Muscle of back (tissue), 11 donors: ENCODE data around the gene ALX4. TPM values are rescaled to one million over a fixed set of nuclear protein-coding genes. Genes with fewer than 3 reads are reported as not detected.
A peak's percentile ranks its signal among the peaks of the same experiment; 100 is the strongest.

Experiments used
- DNase-seq, 3 donors: peaks; one replicate each; pipeline versions ENCODE4 v3.0.0 to v3.0.0-alpha.2; 2013
- polyA plus RNA-seq, 10 donors: library from polyadenylated mRNA; unstranded; fragments of 120-200 nt; gene quantifications; one replicate each; pipeline ENCODE4 v1.2.1, GENCODE V29; 2013; ENCODE audit not compliant: insufficient read length in 10 of 10

ALX4 gene
- polyA plus RNA-seq, 10 donors = 1.3 to 3.4 (median 2.2) TPM

DNA sequence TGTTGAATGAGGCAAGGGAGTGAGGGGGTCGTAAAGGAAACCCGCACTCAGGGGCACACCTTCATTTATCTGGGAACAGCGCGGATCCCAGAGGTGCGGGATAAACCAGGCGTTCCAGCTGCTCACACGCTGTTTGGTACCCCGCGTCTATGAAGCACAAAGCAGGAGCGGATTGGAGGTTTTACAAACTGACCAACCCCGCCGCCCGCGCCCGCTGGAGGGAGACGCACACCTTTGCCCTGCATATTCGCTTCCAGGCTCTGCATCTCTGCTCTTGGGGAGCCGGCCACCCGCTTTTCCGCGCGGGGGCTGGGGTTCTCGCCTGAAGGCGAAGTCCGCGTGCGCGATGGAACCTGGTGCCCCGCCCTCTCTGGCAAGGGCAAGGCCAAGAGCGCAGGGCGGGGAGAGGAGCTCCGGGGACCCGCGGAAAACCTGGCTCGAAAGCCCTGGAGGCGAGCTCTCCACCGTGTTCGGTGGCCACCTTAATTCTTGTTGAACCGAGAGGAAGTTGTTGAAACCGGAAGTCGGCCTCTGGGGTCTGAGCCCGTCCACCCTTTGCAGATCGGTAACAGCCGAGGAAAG, 6.8 kb upstream of the ALX4 start:
- DNase-seq = peak in 1 of 3 donors; percentile 65

- DNase-seq = peak in 1 of 3 donors; percentile 71
Measured at GRCh38 chr11:44315947-44316658, 6.2 kb upstream of the ALX4 start.

GRCh38 chr11:44314733-44315132, 4.8 kb upstream of the ALX4 start:
- no peak for DNase-seq

GRCh38 chr11:44313761-44314489, 4.0 kb upstream of the ALX4 start:
- peak in 1 of 3 donors; percentile 65 for DNase-seq

- DNase-seq = no peak
Measured at GRCh38 chr11:44312876-44313275, 2.9 kb upstream of the ALX4 start.

DNA sequence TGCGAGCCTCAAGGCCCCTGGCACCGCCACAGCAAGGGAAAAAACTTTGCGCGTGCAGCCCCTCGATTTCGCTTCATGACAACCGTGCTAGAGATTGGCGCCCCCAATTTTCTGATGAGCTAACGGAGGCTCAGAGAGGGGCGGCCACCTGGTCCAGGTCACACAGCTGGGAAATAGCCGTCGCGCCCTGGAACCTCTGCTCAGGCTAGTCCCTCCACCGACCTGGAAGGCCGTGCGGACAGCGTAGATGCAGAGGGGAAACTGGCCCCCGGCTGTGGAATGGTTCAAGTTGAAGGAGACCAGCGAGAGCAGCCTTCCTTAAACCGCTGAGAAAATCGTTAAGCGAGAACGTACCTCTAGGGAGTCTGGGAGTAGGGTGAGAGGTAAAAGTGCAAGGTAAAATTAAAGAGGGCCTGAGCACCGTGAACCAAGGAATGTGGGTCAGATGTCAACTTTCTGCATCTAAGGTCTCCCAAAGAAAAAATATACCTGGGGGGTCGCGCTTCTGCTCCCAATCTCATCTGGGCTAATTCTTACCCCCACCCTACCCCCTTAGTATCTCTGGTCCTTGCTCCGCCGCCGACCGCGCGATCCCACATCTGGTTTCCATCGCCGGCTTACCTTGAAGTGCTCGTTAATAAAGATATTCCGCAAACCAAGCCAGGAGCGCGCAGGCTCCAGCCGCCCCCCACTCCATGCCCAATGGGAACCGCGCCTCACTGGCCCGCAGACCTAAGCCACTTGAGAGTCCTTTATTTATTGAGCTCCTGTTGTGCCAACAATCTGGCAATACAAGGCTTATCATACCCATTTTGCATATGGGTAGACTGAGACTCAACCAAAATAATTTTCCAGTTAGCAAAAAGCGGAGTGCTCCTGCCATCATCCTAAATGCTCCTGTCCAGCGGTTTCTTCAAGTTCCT, 1.7 kb upstream of the ALX4 start:
- no peak for DNase-seq

DNA sequence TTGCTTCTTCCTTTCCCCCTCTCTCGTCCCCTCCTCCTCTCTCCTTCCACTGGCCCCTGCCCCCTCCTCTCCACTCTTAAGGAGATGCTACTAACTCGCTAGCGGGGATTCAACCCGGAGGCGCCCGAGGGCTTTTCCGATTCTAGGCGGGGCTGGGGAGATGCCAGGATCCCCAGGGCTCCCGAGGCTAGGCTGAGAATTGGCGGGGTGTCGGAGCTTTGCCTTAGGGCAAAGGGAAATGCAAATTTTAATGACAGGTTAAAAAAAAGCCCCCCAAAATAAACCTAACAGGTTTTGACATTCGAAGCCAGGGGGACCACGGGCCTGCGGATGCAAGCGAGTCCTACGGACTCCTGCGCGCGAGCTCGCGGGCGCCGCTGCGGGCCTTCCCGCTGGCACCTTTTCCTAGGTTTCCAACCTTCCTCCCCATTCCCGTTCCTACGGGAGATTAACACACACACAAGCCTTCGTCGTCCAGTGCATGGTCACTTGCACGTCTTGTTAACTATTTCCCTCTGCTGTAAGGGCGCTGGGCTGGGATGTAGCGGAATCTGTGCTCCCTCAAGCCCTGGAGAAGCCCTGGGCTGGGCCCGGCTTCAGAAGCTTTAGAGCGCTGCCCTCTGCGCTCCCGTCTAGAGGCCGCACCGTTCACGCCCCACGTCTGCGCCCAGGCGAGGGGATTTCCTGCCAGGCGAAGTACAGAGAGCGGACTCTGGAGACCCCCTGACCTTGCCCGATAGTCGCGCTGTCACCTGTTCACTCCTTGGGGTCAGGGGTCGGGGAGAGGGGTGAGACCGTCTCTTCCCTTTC, 729 bp upstream of the ALX4 start:
- peak in 1 of 3 donors; percentile 70 for DNase-seq

DNA sequence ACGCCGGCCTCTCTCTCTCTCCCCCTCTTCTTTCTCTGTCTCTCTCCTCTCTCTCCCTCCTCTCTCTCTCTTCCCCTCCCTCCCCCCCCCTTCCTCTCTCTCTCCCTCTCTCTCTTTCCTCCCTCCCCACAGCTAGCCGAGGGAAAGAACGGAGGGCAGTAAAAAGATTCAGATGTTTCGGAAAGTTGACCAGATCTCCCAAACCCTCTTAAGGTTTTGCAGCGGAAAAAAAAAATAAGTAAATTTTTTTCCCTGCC, 195 bp upstream of the ALX4 start:
- no peak for DNase-seq

DNA sequence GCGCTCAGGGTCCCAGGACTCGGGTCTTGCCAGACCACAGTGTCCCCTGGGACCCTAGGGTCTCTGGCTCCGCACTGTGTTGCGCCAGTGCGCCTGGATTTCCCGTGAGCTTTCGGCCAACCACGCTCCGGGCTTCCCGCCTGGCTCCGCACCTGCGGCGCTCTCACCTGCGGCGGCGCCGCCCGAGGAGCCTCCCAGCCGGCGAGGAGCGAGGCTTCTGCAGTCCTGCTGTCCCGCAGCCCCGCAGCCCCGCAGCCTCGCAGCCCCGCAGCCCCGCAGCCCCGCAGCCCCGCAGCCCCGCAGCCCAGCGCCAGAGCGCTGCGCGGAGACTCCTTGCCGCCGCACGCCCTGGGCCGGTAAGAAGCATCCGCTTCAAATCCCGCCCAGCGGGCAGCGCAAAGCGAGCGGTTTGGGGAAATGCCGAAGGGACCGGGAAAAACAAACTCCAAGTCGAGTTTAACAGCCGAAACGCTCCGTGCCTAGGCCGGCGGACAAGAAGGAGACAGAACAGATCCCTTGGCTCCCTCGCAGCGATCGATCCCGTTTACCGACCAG, 939 bp downstream of the ALX4 start:
- peak in 1 of 3 donors; percentile 72 for DNase-seq

DNA sequence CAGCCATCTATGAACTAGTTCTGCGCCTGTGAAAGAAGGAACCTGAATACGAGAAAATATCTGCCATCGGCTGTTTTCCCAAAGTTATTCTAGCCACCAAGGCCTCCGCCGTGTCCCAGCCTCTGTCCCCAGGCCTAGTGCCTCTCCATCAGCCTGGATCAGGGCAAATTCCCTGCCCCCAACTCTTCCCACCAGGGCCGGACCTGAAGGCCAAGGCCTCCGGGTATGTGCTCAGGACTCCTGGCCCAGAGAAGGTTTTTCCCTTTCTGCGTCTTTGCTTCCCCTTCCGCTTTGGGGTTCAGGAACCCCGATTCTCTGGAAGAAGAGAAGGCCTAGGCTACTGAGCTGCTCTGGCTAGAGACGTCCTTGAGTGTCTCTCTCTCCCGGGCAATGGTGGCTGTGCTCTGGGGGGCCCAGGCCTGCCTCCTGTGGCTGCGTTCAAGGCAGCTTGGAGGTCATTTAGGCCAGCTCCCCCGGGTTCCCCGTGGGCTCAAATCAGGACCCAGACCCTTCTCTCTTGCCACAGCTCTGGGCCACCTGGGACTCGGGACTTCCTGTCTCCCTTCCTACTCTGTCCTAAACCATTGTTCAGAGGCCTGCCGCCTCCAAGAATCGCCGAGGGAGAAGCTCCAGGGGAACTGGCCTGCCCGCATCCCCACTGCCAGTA, 1.6 kb downstream of the ALX4 start:
- DNase-seq = no peak

DNA sequence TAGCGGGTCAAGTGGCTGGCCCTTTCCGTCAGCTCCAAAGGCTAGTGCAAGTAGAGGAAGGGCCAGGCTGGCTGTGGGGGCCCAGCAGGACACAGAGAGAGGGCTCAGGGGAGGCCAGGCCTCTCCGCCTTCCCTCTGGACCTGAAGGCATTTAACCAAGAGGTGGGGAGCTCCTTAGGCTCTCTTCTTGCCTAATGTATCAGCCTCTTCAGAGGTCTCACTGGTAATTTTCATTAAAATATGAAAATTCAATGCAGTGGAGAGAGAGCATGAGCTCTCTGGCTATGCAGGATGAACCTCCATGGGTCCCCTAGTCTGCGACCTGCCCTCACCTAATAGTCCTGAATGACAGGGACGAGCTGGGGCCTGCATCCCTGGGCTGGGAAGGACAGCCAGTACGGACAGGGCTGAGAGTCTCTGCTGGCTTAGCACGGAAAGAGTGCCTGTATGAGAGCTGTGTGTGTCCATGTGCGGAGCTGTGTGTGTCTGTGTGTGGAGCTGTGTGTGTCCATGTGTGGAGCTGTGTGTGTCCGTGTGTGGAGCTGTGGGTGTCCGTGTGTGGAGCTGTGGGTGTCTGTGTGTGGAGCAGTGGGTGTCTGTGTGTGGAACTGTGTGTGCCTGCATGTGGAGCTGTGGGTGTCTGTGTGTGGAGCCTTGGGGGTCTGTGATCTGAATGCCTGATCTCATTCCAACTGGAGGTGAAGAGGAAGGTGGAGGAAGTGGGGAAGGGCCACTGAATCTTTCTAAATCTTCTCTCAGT, 2.4 kb downstream of the ALX4 start:
- DNase-seq = no peak

DNA sequence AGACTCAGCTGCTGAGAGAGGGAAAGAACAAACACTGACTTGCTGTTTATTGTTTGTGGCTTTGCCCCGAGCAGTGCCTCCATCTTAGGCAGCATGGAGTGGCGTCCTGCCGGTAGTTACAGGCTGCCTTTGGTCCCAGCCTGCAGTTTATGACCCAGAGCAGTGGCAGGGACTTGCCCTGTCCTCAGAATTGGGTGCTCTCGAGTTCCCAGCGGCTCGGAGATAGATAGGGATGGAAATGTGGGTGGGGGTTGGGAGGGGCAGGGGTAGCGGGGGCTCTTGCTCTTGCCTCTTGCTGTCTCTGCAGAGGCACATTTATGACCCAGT, 3.1 kb downstream of the ALX4 start:
- no peak for DNase-seq

GRCh38 chr11:44306052-44306917, 3.7 kb downstream of the ALX4 start:
- DNase-seq = no peak

DNA sequence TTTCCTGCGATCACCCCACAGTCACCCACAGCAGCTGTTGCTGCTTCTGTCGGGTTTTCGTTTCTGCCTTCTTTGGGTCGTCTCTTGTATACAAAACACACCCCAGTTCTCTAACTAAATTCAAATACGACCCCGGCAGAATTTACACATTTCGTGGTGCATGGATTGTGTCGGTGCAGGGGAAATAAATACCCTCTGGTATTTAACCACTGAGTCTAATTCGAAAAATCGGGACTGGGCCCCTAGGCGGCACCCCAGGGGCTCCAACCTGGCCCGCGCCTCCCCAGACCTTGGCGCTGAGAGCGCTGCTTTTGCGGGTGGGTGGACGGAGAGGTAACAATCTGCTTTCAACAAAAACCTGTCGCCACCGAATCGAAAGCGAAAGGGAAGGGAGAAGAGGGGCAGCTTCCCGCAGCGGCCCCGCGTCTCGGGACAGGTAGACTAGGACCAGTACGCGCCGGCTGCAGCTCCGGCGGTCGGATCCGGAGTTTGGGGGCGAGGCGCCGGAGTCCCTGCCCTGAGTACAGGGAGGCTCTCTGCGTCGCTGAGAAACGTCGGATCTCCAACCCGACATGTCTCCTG, 4.4 kb downstream of the ALX4 start:
- peak in 1 of 3 donors; percentile 70 for DNase-seq

GRCh38 chr11:44305026-44305469, 4.9 kb downstream of the ALX4 start:
- DNase-seq = no peak

DNA sequence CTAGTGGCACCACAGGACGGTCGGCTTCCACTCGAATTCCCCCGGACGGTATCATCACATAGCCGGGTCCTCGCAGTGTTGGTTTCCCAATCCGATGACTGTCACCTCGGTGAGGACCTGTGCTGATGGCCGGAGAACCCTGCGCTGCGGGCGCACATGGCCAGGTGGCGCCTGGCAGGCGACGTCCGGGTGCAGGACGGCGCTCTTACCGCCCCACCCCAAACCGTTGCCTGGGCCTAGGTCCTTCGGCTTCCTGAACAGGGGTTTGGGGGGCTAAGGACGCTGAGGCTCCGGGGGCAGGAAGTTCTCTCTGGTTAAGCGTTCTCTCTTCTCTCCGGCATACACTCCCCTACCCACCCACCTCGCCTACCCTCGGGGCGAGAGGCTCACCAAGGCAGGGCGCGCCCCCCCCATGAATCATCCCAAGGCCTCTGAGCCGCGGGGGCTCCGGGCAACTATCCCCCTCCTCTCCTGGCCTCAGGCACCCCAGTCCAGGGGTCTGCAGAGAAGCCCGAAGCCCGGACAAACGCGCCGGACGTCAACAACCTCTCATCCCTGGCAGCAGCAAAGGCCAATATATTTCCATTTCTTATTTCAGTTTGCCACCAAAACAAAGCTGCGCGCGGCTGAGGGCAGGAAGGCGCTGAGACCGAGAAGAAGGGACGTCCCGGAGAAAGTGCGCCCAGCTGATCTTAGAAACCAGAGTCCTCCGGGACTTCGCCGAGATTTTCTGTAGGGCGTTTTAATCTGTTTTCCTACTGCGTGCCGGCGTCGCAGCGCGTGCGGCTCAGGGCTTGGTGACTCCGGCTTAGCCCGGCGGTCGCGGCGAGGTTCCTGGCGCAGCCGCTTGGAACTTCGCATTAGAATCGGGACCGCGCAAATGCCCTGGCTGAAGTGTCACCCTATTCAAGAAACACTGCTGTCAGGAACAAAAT, 5.6 kb downstream of the ALX4 start:
- peak in 1 of 3 donors; percentile 58 for DNase-seq

- no peak for DNase-seq
Measured at GRCh38 chr11:44303401-44303938, 6.5 kb downstream of the ALX4 start.
